NT2/D1 (cell line): Measurements from ENCODE around the gene ZFPL1.

ENCODE experiments used
- DNase-seq: peaks from one replicate; pipeline ENCODE4 v3.0.0-alpha.2; 2011; ENCODE audit warnings: low read depth, low spot score
- H3K27me3 ChIP-seq: 2 replicates; pipeline ENCODE4 v1.6.0; 2011; ENCODE audit warnings: mild to moderate bottlenecking; ENCODE audit not compliant: insufficient read length, insufficient read depth
- H3K36me3 ChIP-seq: 2 replicates; pipeline ENCODE4 v1.6.1; 2011; ENCODE audit warnings: mild to moderate bottlenecking, low read length, mixed read lengths; ENCODE audit not compliant: insufficient read depth, insufficient read length
- H3K4me1 ChIP-seq: 2 replicates; pipeline ENCODE4 v1.5.1; 2011; ENCODE audit not compliant: insufficient read depth, insufficient read length
- H3K4me3 ChIP-seq: 2 replicates; pipeline ENCODE4 v1.5.1; 2011; ENCODE audit warnings: low read depth; ENCODE audit not compliant: insufficient read length
- H3K9ac ChIP-seq: 2 replicates; pipeline ENCODE4 v1.6.0; 2011; ENCODE audit warnings: low read depth; ENCODE audit not compliant: insufficient read length
- H3K9me3 ChIP-seq: 2 replicates; pipeline ENCODE4 v1.5.1; 2011; ENCODE audit warnings: mild to moderate bottlenecking, low read length; ENCODE audit not compliant: insufficient read depth
- SUZ12 ChIP-seq: IDR thresholded peaks from 2 replicates; pipeline ENCODE4 v1.6.1; 2011; ENCODE audit not compliant: insufficient read length, insufficient read depth; ENCODE audit errors: extremely low read depth
- YY1 ChIP-seq: IDR thresholded peaks from 2 replicates; pipeline ENCODE4 v1.6.1; 2011; ENCODE audit not compliant: insufficient read length, insufficient read depth
- ZNF274 ChIP-seq: IDR thresholded peaks from 2 replicates; pipeline ENCODE4 v1.6.1; 2011; ENCODE audit warnings: mild to moderate bottlenecking, low read depth, low read length

ZFPL1 gene

GRCh38 chr11:65132988-65133700 is 49.1 kb downstream of the ZFPL1 start:
- peak overlapping the region; percentile 96 for H3K4me3 ChIP-seq
- DNase-seq = no peak
- H3K9ac ChIP-seq = peak overlapping the region; percentile 99
- H3K9me3 ChIP-seq = no peaks in the 10 kb centered on the region
- TF ChIP-seq ZNF274 (no peak), SUZ12 (no peak), YY1 (no peak)
- H3K36me3 ChIP-seq = peaks cover 49% of the 10 kb centered on the region
- H3K27me3 ChIP-seq = no peaks in the 10 kb centered on the region
- H3K4me1 ChIP-seq = peaks cover 12% of the 10 kb centered on the region

GRCh38 chr11:65133724-65134123 is 49.7 kb downstream of the ZFPL1 start:
- no peaks in the 10 kb centered on the region for H3K27me3 ChIP-seq
- H3K4me1 ChIP-seq = peaks cover 12% of the 10 kb centered on the region
- H3K4me3 ChIP-seq = peak overlapping the region; percentile 96
- DNase-seq = no peak
- TF ChIP-seq YY1 = no peak
- TF ChIP-seq SUZ12 = no peak
- no peak for TF ChIP-seq ZNF274
- H3K36me3 ChIP-seq = peaks cover 43% of the 10 kb centered on the region
- no peaks in the 10 kb centered on the region for H3K9me3 ChIP-seq
- peak overlapping the region; percentile 99 for H3K9ac ChIP-seq

GRCh38 chr11:65134240-65134951 is 50.4 kb downstream of the ZFPL1 start, which contains the start of gene SYVN1:
Gene SYVN1 (minus strand): TSS chr11:65134519. CDS start chr11:65133601, 918 bp downstream.
- Histone ChIP-seq H3K4me3 (peak within 1 kb of the TSS; percentile 96), H3K27me3 (no peaks in the 10 kb centered on the region), H3K9ac (peak within 1 kb of the TSS; percentile 99), H3K4me1 (peaks cover 12% of the 10 kb centered on the region), H3K9me3 (no peaks in the 10 kb centered on the region), H3K36me3 (peaks cover 36% of the 10 kb centered on the region)
- TF ChIP-seq YY1 = no peak
- TF ChIP-seq ZNF274 = no peak
- no peak for TF ChIP-seq SUZ12
- DNase-seq = peak; percentile 73

GRCh38 chr11:65134952-65135632 is 51.1 kb downstream of the ZFPL1 start:
- peak; percentile 98 for DNase-seq
- no peak for TF ChIP-seq SUZ12
- no peak for TF ChIP-seq ZNF274
- no peak for TF ChIP-seq YY1
- Histone ChIP-seq H3K9ac (peak overlapping the region; percentile 99), H3K36me3 (peaks cover 29% of the 10 kb centered on the region), H3K4me1 (peaks cover 12% of the 10 kb centered on the region), H3K9me3 (no peaks in the 10 kb centered on the region), H3K4me3 (peak overlapping the region; percentile 96), H3K27me3 (no peaks in the 10 kb centered on the region)

- no peak for DNase-seq
- Histone ChIP-seq H3K36me3 (peaks cover 24% of the 10 kb centered on the region), H3K9ac (peak overlapping the region; percentile 99), H3K27me3 (no peaks in the 10 kb centered on the region), H3K4me3 (peak overlapping the region; percentile 96), H3K4me1 (peaks cover 12% of the 10 kb centered on the region), H3K9me3 (no peaks in the 10 kb centered on the region)
- TF ChIP-seq ZNF274 (no peak), YY1 (no peak), SUZ12 (no peak)
Observed at GRCh38 chr11:65135633-65136145, 51.7 kb downstream of the ZFPL1 start.

GRCh38 chr11:65136515-65137096 is 52.6 kb downstream of the ZFPL1 start:
- TF ChIP-seq YY1 (no peak), ZNF274 (no peak), SUZ12 (no peak)
- Histone ChIP-seq H3K4me3 (no peak overlapping the region), H3K27me3 (no peaks in the 10 kb centered on the region), H3K36me3 (peaks cover 15% of the 10 kb centered on the region), H3K4me1 (peaks cover 12% of the 10 kb centered on the region), H3K9me3 (no peaks in the 10 kb centered on the region), H3K9ac (no peak overlapping the region)
- DNase-seq = no peak
